K562 (cell line): ENCODE results near the gene MYCL.

Experiments used
- CHD1 ChIP-seq: fragments of 200-600 bp; sonication (generic); IDR thresholded peaks from one replicate; pipeline ENCODE4 v1.6.1; 2012; ENCODE audit warnings: mild to moderate bottlenecking, moderate library complexity, low read length, inconsistent platforms
- ELF1 ChIP-seq: fragments of 200-800 bp; sonication (Bioruptor generic); IDR thresholded peaks from 2 replicates; pipeline ENCODE4 v1.6.1; 2016; ENCODE audit warnings: missing genetic modification characterization, missing compliant biosample characterization
- FOXK1 ChIP-seq: sonication (generic); formaldehyde crosslinking; IDR thresholded peaks from 2 replicates; pipeline ENCODE4 v1.8.0; 2022; ENCODE audit warnings: missing genetic modification reagents, mild to moderate bottlenecking, borderline replicate concordance
- SIN3B ChIP-seq: fragments of 450-650 bp; IDR thresholded peaks from 2 replicates; pipeline ENCODE4 v1.6.1; 2017; ENCODE audit warnings: low read depth, mild to moderate bottlenecking, moderate library complexity
- TEAD1 ChIP-seq, 2 experiments: fragments of 450-650 bp in 1 of 2; sonication (generic) in 1 of 2; formaldehyde crosslinking; IDR thresholded peaks; 2 replicates each; pipeline versions ENCODE4 v1.4.0 to v1.8.0; 2020 to 2022; ENCODE audit warnings: mild to moderate bottlenecking in 2 of 2, missing genetic modification reagents in 1 of 2

- TF ChIP-seq TEAD1 (CRISPR knock-in tag; IDR thresholded peaks at IDR 0.05) (no peak), FOXK1 (CRISPR knock-in tag) (no peak), ELF1 (no peak), CHD1 (no peak), SIN3B (no peak)
These were observed 6.8 kb upstream of the MYCL start for GRCh38 chr1:39908534-39908933.
